Spinal cord (tissue), 10 donors: ENCODE measurements around the gene NR1I3. TPM values are rescaled to one million over a fixed set of nuclear protein-coding genes. Genes with fewer than 3 reads are reported as not detected.
A peak's percentile ranks its signal among the peaks of the same experiment; 100 is the strongest.

ENCODE experiments used
- DNase-seq, 6 donors: peaks; one replicate each; pipeline versions ENCODE4 v3.0.0 to v3.0.0-alpha.2; 2013 to 2015; ENCODE audit warnings: low spot score in 6 of 6, low read depth in 4 of 6
- H3K27ac ChIP-seq: one replicate; pipeline ENCODE4 v1.5.1; 2013; ENCODE audit warnings: low read depth, low read length, control low read depth
- H3K27me3 ChIP-seq: one replicate; pipeline ENCODE4 v1.6.1; 2013; ENCODE audit warnings: low read length; ENCODE audit not compliant: control insufficient read depth, insufficient read depth
- H3K36me3 ChIP-seq: one replicate; pipeline ENCODE4 v1.6.1; 2013; ENCODE audit warnings: low read length; ENCODE audit not compliant: control insufficient read depth, insufficient read depth
- H3K4me1 ChIP-seq: one replicate; pipeline ENCODE4 v1.6.1; 2013; ENCODE audit warnings: low read length; ENCODE audit not compliant: control insufficient read depth, insufficient read depth
- H3K4me3 ChIP-seq: one replicate; pipeline ENCODE4 v1.5.1; 2013; ENCODE audit warnings: low read depth, low read length, control low read depth
- H3K9me3 ChIP-seq: one replicate; pipeline ENCODE4 v1.6.1; 2013; ENCODE audit warnings: low read length; ENCODE audit not compliant: control insufficient read depth, insufficient read depth
- WGBS: methylation state at CpG from one replicate; pipeline ENCODE4 v1.1.5; 2013; ENCODE audit warnings: missing lambda C conversion rate; ENCODE audit not compliant: insufficient coverage; 5-methylcytosine and 5-hydroxymethylcytosine counted together
- polyA plus RNA-seq, 2 donors: library from polyadenylated mRNA; unstranded; fragments of 120-200 nt; gene quantifications; one replicate each; pipeline ENCODE4 v1.2.1, GENCODE V29; 2013; ENCODE audit not compliant: insufficient read length in 2 of 2
- total RNA-seq, 2 donors: library from RNA; depleted of rRNA in 1 of 2; stranded (reverse); fragments of 120-200 nt in 1 of 2; fragments of >200 nt in 1 of 2; gene quantifications; one replicate each; pipeline versions ENCODE4 v1.2.3 to v1.2.4, GENCODE V29; 2013 to 2014
- donor health status: healthy.

Gene NR1I3
- total and polyA plus RNA-seq, 4 donors: 4.2 to 5.9 TPM; not detected in 2

DNA sequence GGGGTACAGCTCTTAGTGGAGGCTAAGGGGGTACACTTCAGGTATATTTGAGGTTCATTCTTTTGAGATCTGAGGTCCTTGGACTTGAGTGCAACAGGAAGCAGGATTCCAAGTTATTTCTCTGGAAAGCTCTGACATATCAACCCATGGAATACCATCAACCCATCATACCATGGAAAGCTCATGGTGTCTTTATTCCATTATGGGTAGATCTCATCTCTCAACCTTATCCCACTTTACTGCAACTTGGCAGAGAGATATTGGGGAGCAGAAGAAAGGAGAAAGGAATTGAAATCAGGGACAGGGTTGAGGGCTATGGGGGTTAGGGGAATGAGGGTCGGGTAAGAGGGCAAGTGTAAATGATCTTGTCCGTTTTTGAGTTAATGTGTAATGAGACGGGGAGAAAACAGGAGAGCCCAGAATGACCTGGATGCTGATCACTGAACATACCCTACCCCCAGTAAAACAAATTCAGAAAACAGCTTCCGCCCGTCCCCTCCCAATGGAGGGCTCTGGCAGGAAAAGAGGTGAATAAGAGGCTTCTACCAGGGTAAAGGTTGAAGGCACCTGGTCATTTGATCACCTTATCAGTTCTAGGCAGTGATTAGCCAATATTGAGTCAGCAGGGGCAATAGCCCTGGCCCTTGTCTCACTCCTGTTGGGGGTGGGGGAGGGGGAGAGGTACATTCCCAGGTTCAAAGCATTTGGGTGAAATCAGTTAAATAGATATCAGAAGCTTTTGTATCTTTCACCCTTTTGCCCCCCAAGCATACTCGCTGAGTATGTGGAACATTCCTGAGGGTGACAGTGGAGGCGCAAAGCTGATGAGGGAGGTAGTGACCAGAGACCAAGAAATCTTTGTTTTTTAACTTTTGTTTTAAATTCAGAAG lies 14.0 kb downstream of the NR1I3 start:
- DNase-seq: no peak
- H3K4me3 ChIP-seq: no peak overlapping the region
- 100% methylated on average over 2 of the region's 7 CpGs for WGBS
- H3K36me3 ChIP-seq: peaks cover 15% of the 10 kb centered on the region
- no peaks in the 10 kb centered on the region for H3K9me3 ChIP-seq
- H3K27me3 ChIP-seq: no peaks in the 10 kb centered on the region
- H3K27ac ChIP-seq: no peak overlapping the region
- peaks cover 27% of the 10 kb centered on the region for H3K4me1 ChIP-seq

DNA sequence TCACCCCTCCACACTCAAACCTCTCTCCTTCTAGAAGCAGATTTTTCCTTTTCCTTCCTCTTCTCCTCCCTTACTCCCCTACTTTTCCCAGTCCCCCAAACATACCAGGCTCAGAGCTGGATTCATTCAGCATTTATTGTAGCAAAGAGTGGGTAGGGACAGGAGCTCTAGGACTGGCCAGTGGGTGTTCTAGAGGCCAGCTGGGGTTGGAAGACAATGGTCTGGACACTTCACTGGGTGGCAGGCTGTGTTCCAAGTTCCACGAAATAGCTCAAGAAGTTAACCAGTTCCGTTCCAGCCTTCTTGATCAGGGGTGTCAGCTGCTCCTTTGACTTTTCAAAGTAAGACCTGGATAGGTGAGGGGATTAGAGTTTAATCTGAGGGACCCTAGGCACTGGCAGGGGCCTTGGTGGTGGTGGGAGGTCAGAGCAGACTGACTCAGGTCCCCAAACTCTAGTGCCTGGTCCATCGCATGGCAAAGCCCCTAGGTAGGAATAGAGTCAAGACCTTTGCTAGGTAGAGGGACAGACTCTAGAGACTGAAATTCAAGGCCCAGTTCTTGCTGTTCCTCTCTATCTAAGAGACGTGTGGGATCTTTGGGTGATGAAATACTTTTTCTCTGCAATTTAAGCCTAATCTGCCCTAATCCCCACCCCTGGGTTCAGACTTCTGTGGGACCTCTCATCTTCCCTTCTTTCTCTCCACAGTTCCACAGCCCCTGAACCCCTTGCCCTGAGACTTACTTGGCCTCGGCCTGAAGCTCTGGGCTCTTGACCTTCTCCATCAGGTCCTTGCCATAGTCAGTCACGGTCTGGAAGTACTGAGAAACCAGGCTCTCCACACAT lies 15.6 kb downstream of the NR1I3 start:
- no peak overlapping the region for H3K4me3 ChIP-seq
- peaks cover under 1% of the 10 kb centered on the region for H3K36me3 ChIP-seq
- no peak overlapping the region for H3K27ac ChIP-seq
- H3K4me1 ChIP-seq: peaks cover 19% of the 10 kb centered on the region
- H3K27me3 ChIP-seq: no peaks in the 10 kb centered on the region
- WGBS: 83% methylated on average over 4 of the region's 6 CpGs
- no peak for DNase-seq
- H3K9me3 ChIP-seq: no peaks in the 10 kb centered on the region

DNA sequence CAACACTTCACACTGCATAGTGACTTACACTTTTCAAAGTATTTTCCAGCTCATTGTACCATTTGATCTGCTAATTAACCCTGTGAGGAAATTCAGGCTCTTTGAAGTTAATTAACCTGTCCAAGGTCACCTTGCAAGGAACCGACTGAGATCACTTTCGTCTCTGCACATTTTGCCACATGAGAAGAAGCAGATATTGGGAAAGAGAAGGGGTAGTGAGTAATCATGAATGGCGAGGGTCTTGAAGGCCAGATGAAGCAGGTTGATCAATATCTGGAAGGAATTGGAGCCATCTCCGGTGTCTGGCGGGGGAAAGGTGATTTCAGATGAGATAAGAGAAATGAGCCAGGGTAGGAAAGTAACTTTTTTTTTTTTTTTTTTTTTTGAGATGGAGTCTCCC lies 18.0 kb downstream of the NR1I3 start:
- peaks cover 4% of the 10 kb centered on the region for H3K36me3 ChIP-seq
- H3K27me3 ChIP-seq: no peaks in the 10 kb centered on the region
- WGBS: 95% methylated on average over 2 of the region's 5 CpGs
- peaks cover under 1% of the 10 kb centered on the region for H3K4me1 ChIP-seq
- no peak for DNase-seq
- H3K27ac ChIP-seq: no peak overlapping the region
- H3K9me3 ChIP-seq: no peaks in the 10 kb centered on the region
- no peak overlapping the region for H3K4me3 ChIP-seq

DNA sequence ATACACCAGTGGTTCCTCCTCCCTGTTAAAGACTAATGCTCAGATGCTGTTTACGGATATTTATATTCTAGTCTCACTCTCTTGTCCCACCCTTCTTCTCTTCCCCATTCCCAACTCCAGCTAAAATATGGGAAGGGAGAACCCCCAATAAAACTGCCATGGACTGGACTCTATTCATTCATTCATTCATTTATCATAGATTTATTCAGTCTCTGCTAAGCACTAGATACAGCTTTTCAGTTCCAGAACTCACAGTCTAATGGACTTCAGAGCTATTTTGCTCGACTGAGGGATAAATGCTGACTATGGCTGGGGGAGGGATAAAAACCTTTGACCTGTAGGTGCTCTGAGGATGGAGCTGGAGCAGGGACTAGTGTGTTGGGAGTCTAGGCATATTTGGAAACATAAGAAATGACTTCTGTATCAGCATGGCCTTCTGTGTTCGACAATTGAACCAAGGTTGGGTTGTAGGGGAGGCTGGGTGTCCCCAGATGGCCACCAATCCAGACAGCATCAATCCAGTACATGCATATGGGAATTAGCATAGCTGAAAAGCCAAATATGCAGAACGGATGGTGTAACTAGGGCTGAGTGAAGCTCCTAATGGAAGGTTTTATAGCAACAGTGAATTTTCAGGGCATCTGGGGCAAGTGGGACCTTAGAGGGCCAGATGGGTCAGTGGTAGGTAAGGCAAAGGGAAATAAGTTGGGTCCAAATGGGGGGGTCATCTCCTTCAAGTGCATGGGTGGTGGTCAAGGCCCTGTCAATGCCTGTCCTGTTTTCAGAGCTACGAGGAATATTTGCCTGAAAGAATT lies 18.7 kb downstream of the NR1I3 start:
- Histone ChIP-seq H3K4me1 (no peaks in the 10 kb centered on the region), H3K27ac (no peak overlapping the region), H3K36me3 (peaks cover 11% of the 10 kb centered on the region), H3K27me3 (no peaks in the 10 kb centered on the region), H3K9me3 (no peaks in the 10 kb centered on the region), H3K4me3 (no peak overlapping the region)
- 82% methylated on average over 5 of the region's 5 CpGs for WGBS
- DNase-seq: no peak

DNA sequence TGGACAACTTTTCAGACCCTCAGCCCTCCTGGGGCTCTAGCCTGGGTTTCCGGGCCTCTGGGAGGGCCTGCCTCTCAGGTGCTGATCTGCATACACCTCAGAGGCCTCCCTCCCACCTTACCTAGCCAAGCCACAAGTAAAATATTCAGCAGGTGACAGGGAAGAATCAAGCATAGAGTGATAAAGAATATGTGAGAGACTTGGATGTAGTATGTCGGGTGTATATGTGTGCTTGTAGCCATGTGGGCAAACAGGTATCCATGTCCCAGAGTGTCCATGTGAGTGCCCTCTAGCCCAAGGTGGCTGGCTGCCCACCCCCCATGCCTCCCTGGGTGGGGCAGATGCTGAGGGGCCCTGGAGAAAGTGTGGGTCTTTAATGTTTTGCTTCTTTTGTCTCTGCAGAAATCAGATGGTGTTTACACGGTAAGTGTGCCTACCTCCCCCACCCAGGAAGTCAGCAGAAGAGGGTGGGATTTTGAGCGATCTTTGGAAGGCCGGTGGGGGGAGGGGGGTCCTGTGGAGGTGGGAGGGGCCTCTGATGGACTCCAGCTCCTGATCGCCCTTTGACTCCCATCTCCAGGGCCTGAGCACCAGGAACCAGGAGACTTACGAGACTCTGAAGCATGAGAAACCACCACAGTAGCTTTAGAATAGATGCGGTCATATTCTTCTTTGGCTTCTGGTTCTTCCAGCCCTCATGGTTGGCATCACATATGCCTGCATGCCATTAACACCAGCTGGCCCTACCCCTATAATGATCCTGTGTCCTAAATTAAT lies 19.5 kb downstream of the NR1I3 start:
- no peak overlapping the region for H3K27ac ChIP-seq
- peaks cover 19% of the 10 kb centered on the region for H3K36me3 ChIP-seq
- no peaks in the 10 kb centered on the region for H3K9me3 ChIP-seq
- WGBS: 86% methylated on average over 4 of the region's 8 CpGs
- no peaks in the 10 kb centered on the region for H3K4me1 ChIP-seq
- no peaks in the 10 kb centered on the region for H3K27me3 ChIP-seq
- no peak for DNase-seq
- H3K4me3 ChIP-seq: no peak overlapping the region

DNA sequence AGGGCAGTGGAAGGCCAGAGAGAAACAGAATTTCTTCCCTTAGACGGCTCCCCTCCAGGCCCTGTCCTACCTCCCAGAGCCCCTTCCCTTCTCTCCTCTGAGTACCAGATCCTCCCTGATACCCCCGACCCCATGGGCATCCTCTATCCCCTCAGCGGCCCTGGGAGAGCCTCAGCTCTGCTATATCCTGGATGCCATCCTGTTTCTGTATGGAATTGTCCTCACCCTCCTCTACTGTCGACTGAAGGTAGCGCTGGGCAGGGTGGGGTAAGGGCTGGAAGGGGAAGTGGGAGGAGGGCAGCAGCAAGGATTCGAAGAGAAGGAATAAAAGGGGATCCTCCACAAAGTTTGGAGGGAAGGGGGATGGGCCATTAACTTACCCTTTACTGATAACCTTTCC lies 20.2 kb downstream of the NR1I3 start:
- H3K4me1 ChIP-seq: no peaks in the 10 kb centered on the region
- no peak for DNase-seq
- H3K27me3 ChIP-seq: no peaks in the 10 kb centered on the region
- H3K27ac ChIP-seq: no peak overlapping the region
- WGBS: 53% methylated on average over 3 of the region's 6 CpGs
- no peak overlapping the region for H3K4me3 ChIP-seq
- no peaks in the 10 kb centered on the region for H3K9me3 ChIP-seq
- H3K36me3 ChIP-seq: peaks cover 24% of the 10 kb centered on the region

DNA sequence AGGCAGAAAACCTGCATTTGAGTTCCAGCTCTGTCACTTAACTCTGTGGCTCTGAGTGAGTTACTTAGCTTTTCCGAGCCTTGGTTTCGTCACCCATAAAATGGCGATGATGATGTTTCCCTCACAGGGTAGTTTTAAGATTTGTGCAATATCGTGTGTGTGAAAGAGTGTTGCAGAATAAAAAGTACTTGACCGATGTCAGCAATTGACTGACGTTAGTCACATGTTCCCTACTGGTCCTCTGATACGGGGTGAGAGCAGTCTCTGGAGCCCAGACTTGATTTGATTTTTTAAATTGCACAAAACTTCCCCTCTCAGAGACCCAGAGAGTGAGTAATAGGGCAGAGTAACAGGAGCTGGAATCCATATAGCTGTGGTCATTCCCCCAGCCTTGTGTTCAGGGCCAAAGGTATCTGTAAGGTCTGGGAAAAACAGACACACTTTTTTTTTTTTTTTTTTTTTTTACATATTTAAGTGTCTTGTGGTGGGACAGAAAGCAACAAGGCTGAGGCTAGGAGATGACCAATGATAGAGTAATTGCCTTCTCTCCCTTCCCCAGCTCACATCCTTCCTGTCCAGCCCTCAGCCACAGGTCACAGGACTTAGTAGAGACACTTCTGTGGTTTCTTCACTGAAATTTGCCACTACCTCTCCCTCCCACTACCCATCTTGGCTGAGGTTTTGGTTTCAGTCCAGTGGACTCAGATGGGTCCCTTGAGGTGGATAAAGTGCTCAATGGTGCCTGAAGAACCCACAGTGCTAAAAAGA lies 20.9 kb downstream of the NR1I3 start:
- H3K36me3 ChIP-seq: peaks cover 31% of the 10 kb centered on the region
- peak in 1 of 6 donors; percentile 55 for DNase-seq
- no peaks in the 10 kb centered on the region for H3K27me3 ChIP-seq
- H3K27ac ChIP-seq: no peak overlapping the region
- no peaks in the 10 kb centered on the region for H3K4me1 ChIP-seq
- no peaks in the 10 kb centered on the region for H3K9me3 ChIP-seq
- WGBS: 66% methylated on average over 6 of the region's 7 CpGs
- H3K4me3 ChIP-seq: no peak overlapping the region

DNA sequence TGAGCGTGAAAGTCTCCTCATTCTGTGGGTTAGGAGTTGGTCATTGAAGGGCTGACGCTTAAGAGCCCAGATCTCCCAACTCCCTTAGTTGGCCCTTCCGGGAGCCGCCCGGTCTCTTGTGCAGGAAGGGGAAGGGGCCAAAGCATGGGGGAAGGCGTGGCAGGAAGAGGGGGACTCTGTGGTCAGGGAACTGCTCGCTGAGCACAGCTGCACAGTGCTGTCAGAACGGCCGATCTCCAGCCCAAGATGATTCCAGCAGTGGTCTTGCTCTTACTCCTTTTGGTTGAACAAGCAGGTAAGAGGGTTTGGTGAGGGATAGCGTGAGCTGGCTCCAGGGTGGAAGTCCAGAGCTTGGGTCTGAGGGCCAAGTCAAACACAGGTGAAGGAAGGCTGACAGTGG lies 22.9 kb downstream of the NR1I3 start, which contains the start of gene FCER1G:
TSS of gene FCER1G (plus strand) at position 220 of the 400 bp plus-strand sequence. CDS start at position 247, 27 bp downstream.
- H3K4me1 ChIP-seq: no peaks in the 10 kb centered on the region
- H3K9me3 ChIP-seq: no peaks in the 10 kb centered on the region
- no peaks in the 10 kb centered on the region for H3K27me3 ChIP-seq
- H3K36me3 ChIP-seq: peaks cover 49% of the 10 kb centered on the region
- no peak for DNase-seq
- H3K4me3 ChIP-seq: peak within 1 kb of the TSS; percentile 12
- 97% methylated on average over 9 of the region's 10 CpGs for WGBS
- H3K27ac ChIP-seq: no peak within 1 kb of the TSS
